Right lobe of liver (tissue), 6 donors: ENCODE results near the gene MMP8. TPM values are rescaled to one million over a fixed set of nuclear protein-coding genes. Genes with fewer than 3 reads are reported as not detected.

Source experiments
- ATAC-seq, 4 donors: fragments of 200-7000 bp; cut with Tn5 transposase; one replicate each; pipeline ENCODE4 v1.9.1; 2020; ENCODE audit warnings: mild to moderate bottlenecking in 4 of 4, moderate library complexity in 4 of 4
- DNase-seq, 3 donors: peaks; one replicate each; pipeline ENCODE4 v3.0.0-alpha.2; 2020
- H3K27ac ChIP-seq, 3 donors: fragments of 200-600 bp; one replicate each; pipeline ENCODE4 v1.8.0; 2022
- H3K27me3 ChIP-seq, 2 donors: fragments of 200-600 bp; one replicate each; pipeline ENCODE4 v1.8.0; 2022
- H3K36me3 ChIP-seq, 4 donors: fragments of 200-600 bp; sonication (generic) in 1 of 4; one replicate each; pipeline versions ENCODE4 v1.5.1 to v1.8.0; 2017 to 2022; ENCODE audit warnings: control low read depth in 1 of 4
- H3K4me1 ChIP-seq, 4 donors: fragments of 200-600 bp; sonication (generic) in 1 of 4; one replicate each; pipeline versions ENCODE4 v1.5.1 to v1.8.0; 2017 to 2022; ENCODE audit warnings: control low read depth in 1 of 4
- H3K4me3 ChIP-seq, 3 donors: fragments of 200-600 bp; one replicate each; pipeline ENCODE4 v1.8.0; 2022
- H3K9me3 ChIP-seq, 4 donors: fragments of 200-600 bp; sonication (generic) in 1 of 4; one replicate each; pipeline versions ENCODE4 v1.5.1 to v1.8.0; 2017 to 2022; ENCODE audit warnings: control low read depth in 1 of 4
- CTCF ChIP-seq, 4 donors: fragments of 200-600 bp in 3 of 4; fragments of 450-650 bp in 1 of 4; IDR thresholded peaks; one replicate each; pipeline versions ENCODE4 v1.5.1 to v1.8.0; 2016 to 2022; ENCODE audit warnings: antibody characterized with exemption in 4 of 4, mild to moderate bottlenecking in 2 of 4
- POLR2A ChIP-seq: fragments of 450-650 bp; IDR thresholded peaks from one replicate; pipeline ENCODE4 v1.6.1; 2017; ENCODE audit warnings: antibody characterized with exemption, mild to moderate bottlenecking
- WGBS: methylation state at CpG from one replicate; pipeline ENCODE4 v1.1.6; 2018; ENCODE audit warnings: low coverage, low lambda C conversion rate; ENCODE audit not compliant: insufficient coverage; ENCODE audit errors: missing lambda C conversion rate; 5-methylcytosine and 5-hydroxymethylcytosine counted together
- intact Hi-C, 2 donors: fragments of 100-400 bp; cut with DNase I; formaldehyde crosslinking; loops; one replicate each; pipeline versions ENCODE4 v1.11.2 to v1.14.1; 2022
- long read RNA-seq: library from polyadenylated mRNA; unstranded; transcript quantifications from one replicate; pipeline ENCODE4 v2.0.0, GENCODE V29; 2019
- total RNA-seq, 6 experiments: library from RNA; depleted of rRNA in 2 of 6; stranded (reverse); fragments of >200 nt in 2 of 6; fragmentation: NEBNext Ultra II Directional in 3 of 6; extraction: Animal tissue kit (Norgen Biotek cat#: 25700) in 3 of 6; gene quantifications; one replicate each; pipeline versions ENCODE4 v1.1.0 to v1.2.4, GENCODE V29; 2016 to 2023
- donor health status: DM: no; HTN: yes; CAD: no.
- donor health status: DM: no; HTN: no; CAD: no.
- donor health status: DM: no; HTN: no; CAD: no.
- donor health status: DM: no; HTN: yes; CAD: no.
- donor health status: DM: no; HTN: yes; CAD: no.

The MMP8 gene
- total RNA-seq, result 1 to 10 TPM in 1 of 6 experiments, under 1 TPM in 4, not detected in 1; 0.14 to 1.2 (median 0.74) TPM
- long read RNA-seq, result 0 reads

GRCh38 chr11:102724904-102725500 is at the start of gene MMP8:
MMP8 (minus strand) TSS chr11:102724954; CDS start chr11:102724855, 99 bp downstream.
- TF ChIP-seq CTCF (IDR thresholded peaks at IDR 0.05) (no peak), POLR2A (no peak)
- 41% methylated on average over 2 of the region's 2 CpGs for WGBS
- H3K9me3 ChIP-seq, result no peaks in the 10 kb centered on the region
- no peaks in the 10 kb centered on the region for H3K27me3 ChIP-seq
- no peaks in the 10 kb centered on the region for H3K4me1 ChIP-seq
- no peak within 1 kb of the TSS for H3K4me3 ChIP-seq
- intact Hi-C loops, result no loop called here
- H3K36me3 ChIP-seq, result no peaks in the 10 kb centered on the region
- DNase-seq (no peak), ATAC-seq (no peak)
- no peak within 1 kb of the TSS for H3K27ac ChIP-seq

GRCh38 chr11:102773386-102773785 is 48.6 kb upstream of the MMP8 start:
- Histone ChIP-seq H3K27ac (no peak overlapping the region), H3K4me1 (no peaks in the 10 kb centered on the region), H3K4me3 (no peak overlapping the region), H3K9me3 (no peaks in the 10 kb centered on the region), H3K36me3 (no peaks in the 10 kb centered on the region), H3K27me3 (no peaks in the 10 kb centered on the region)
- 52% methylated on average over 4 of the region's 4 CpGs for WGBS
- ATAC-seq (no peak), DNase-seq (no peak)
- intact Hi-C loops, result no loop called here
- TF ChIP-seq CTCF (IDR thresholded peaks at IDR 0.05) (no peak), POLR2A (no peak)

GRCh38 chr11:102771351-102771750 is 46.6 kb upstream of the MMP8 start:
- H3K9me3 ChIP-seq, result no peaks in the 10 kb centered on the region
- intact Hi-C loops, result no loop called here
- DNase-seq (no peak), ATAC-seq (no peak)
- TF ChIP-seq CTCF (IDR thresholded peaks at IDR 0.05) (no peak), POLR2A (no peak)
- H3K27ac ChIP-seq, result no peak overlapping the region
- WGBS, result 63% methylated on average over 1 of the region's 1 CpG
- H3K36me3 ChIP-seq, result no peaks in the 10 kb centered on the region
- no peak overlapping the region for H3K4me3 ChIP-seq
- H3K4me1 ChIP-seq, result no peaks in the 10 kb centered on the region
- H3K27me3 ChIP-seq, result no peaks in the 10 kb centered on the region

- no peaks in the 10 kb centered on the region for H3K36me3 ChIP-seq
Observed at GRCh38 chr11:102770191-102770590, 45.4 kb upstream of the MMP8 start.

More at GRCh38 chr11:102770191-102770590, 45.4 kb upstream of the MMP8 start:
- H3K4me1 ChIP-seq, result no peaks in the 10 kb centered on the region
- intact Hi-C loops, result no loop called here
- no peak overlapping the region for H3K27ac ChIP-seq
- no peaks in the 10 kb centered on the region for H3K27me3 ChIP-seq
- H3K9me3 ChIP-seq, result no peaks in the 10 kb centered on the region
- ATAC-seq, result no peak
- DNase-seq, result no peak
- no peak for TF ChIP-seq POLR2A
- TF ChIP-seq CTCF (IDR thresholded peaks at IDR 0.05), result no peak
- H3K4me3 ChIP-seq, result no peak overlapping the region
